ENCODE results near the gene N4BP2L1. TPM values are rescaled to one million over a fixed set of nuclear protein-coding genes. Genes with fewer than 3 reads are reported as not detected.

N4BP2L1 gene
- total and polyA plus RNA-seq, 4 donors, result 11.0 to 64.6 (median 26.5) TPM

DNA sequence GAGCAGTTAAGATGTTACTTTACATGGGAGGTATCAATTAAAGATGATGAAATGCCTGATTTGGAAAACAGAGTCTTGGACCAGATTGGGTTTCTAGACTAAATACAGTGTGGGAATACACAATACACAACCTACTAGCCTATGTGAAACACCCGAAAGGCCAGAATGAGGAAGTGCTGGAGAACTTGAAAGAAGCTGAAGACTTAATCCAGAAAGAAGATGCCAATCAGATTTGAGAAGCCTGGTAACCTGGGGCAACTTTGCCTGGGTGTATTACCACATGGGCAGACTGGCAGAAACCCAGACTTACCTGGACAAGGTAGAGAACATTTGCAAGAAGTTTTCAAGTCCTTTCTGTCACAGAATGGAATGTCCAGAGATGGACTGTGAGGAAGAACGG lies 43.2 kb downstream of the N4BP2L1 start:
- H3K27me3 ChIP-seq (ENCODE audit: control insufficient read depth in 4 of 4, insufficient read depth in 4 of 4, low read length in 3 of 4), result no peaks in the 10 kb centered on the region
- WGBS, result 94% methylated on average over 2 of the region's 2 CpGs
- H3K27ac ChIP-seq (ENCODE audit: low read depth in 1 of 2, low read length in 2 of 2), result no peak overlapping the region
- no peaks in the 10 kb centered on the region for H3K36me3 ChIP-seq (ENCODE audit: control insufficient read depth in 4 of 4, insufficient read depth in 3 of 4, low read depth in 1 of 4, low read length in 3 of 4)
- no peaks in the 10 kb centered on the region for H3K9me3 ChIP-seq (ENCODE audit: control insufficient read depth in 4 of 4, low read length in 3 of 4)
- TF ChIP-seq, protein P1, sequence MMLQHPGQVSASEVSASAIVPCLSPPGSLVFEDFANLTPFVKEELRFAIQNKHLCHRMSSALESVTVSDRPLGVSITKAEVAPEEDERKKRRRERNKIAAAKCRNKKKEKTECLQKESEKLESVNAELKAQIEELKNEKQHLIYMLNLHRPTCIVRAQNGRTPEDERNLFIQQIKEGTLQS (IDR thresholded peaks at IDR 0.05), result no peak
- TF ChIP-seq HNF4G (IDR thresholded peaks at IDR 0.05) (no peak), RAD21 (IDR thresholded peaks at IDR 0.05) (no peak), YY1 (IDR thresholded peaks at IDR 0.05) (no peak), EGR1 (IDR thresholded peaks at IDR 0.05; ENCODE audit: low read depth in 2 of 2) (no peak), FOXA1 (IDR thresholded peaks at IDR 0.05) (no peak), FOXA2 (IDR thresholded peaks at IDR 0.05) (no peak), NR2F2 (IDR thresholded peaks at IDR 0.05) (no peak), MAX (IDR thresholded peaks at IDR 0.05) (no peak), TAF1 (conservative IDR thresholded peaks at IDR 0.05) (no peak), GABPA (IDR thresholded peaks at IDR 0.05 in 1 of 2, conservative IDR thresholded peaks at IDR 0.05 in 1 of 2) (no peak)
- TF ChIP-seq, protein P2, sequence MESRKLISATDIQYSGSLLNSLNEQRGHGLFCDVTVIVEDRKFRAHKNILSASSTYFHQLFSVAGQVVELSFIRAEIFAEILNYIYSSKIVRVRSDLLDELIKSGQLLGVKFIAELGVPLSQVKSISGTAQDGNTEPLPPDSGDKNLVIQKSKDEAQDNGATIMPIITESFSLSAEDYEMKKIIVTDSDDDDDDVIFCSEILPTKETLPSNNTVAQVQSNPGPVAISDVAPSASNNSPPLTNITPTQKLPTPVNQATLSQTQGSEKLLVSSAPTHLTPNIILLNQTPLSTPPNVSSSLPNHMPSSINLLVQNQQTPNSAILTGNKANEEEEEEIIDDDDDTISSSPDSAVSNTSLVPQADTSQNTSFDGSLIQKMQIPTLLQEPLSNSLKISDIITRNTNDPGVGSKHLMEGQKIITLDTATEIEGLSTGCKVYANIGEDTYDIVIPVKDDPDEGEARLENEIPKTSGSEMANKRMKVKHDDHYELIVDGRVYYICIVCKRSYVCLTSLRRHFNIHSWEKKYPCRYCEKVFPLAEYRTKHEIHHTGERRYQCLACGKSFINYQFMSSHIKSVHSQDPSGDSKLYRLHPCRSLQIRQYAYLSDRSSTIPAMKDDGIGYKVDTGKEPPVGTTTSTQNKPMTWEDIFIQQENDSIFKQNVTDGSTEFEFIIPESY (IDR thresholded peaks at IDR 0.05), result no peak
- H3K9ac ChIP-seq (ENCODE audit: low read depth in 1 of 2, low read length in 2 of 2), result no peak overlapping the region
- DNase-seq (ENCODE audit: low spot score), result no peak
- no peaks in the 10 kb centered on the region for H3K4me1 ChIP-seq (ENCODE audit: control insufficient read depth in 4 of 4, insufficient read depth in 4 of 4, low read length in 3 of 4)
- H3K4me3 ChIP-seq (ENCODE audit: low read depth in 1 of 3, low read length in 3 of 3), result no peak overlapping the region

- no peak for DNase-seq (ENCODE audit: low spot score)
- no peak overlapping the region for H3K4me3 ChIP-seq (ENCODE audit: low read depth in 1 of 3, low read length in 3 of 3)
- H3K9me3 ChIP-seq (ENCODE audit: control insufficient read depth in 4 of 4, low read length in 3 of 4), result no peaks in the 10 kb centered on the region
- TF ChIP-seq FOXA1 (IDR thresholded peaks at IDR 0.05) (no peak), HNF4G (IDR thresholded peaks at IDR 0.05) (no peak), JUND (IDR thresholded peaks at IDR 0.05) (no peak), FOXA2 (IDR thresholded peaks at IDR 0.05) (no peak), RAD21 (IDR thresholded peaks at IDR 0.05) (no peak), YY1 (IDR thresholded peaks at IDR 0.05) (no peak), TAF1 (conservative IDR thresholded peaks at IDR 0.05) (no peak), GABPA (IDR thresholded peaks at IDR 0.05 in 1 of 2, conservative IDR thresholded peaks at IDR 0.05 in 1 of 2) (no peak), EGR1 (IDR thresholded peaks at IDR 0.05; ENCODE audit: low read depth in 2 of 2) (no peak), REST (IDR thresholded peaks at IDR 0.05) (no peak), RXRA (IDR thresholded peaks at IDR 0.05) (no peak), MAX (IDR thresholded peaks at IDR 0.05) (no peak), CTCF (IDR thresholded peaks at IDR 0.05; ENCODE audit: low read depth, low read length, missing input control) (no peak), NR2F2 (IDR thresholded peaks at IDR 0.05) (no peak), HNF4A (conservative IDR thresholded peaks at IDR 0.05) (no peak), SP1 (IDR thresholded peaks at IDR 0.05) (no peak)
- TF ChIP-seq, protein P2 (IDR thresholded peaks at IDR 0.05), result no peak
- TF ChIP-seq, protein P1 (IDR thresholded peaks at IDR 0.05), result no peak
- H3K4me1 ChIP-seq (ENCODE audit: control insufficient read depth in 4 of 4, insufficient read depth in 4 of 4, low read length in 3 of 4), result no peaks in the 10 kb centered on the region
- no peak overlapping the region for H3K9ac ChIP-seq (ENCODE audit: low read depth in 1 of 2, low read length in 2 of 2)
- no peaks in the 10 kb centered on the region for H3K27me3 ChIP-seq (ENCODE audit: control insufficient read depth in 4 of 4, insufficient read depth in 4 of 4, low read length in 3 of 4)
- H3K27ac ChIP-seq (ENCODE audit: low read depth in 1 of 2, low read length in 2 of 2), result no peak overlapping the region
- 92% methylated on average over 5 of the region's 5 CpGs for WGBS
- no peaks in the 10 kb centered on the region for H3K36me3 ChIP-seq (ENCODE audit: control insufficient read depth in 4 of 4, insufficient read depth in 3 of 4, low read depth in 1 of 4, low read length in 3 of 4)
These were observed 43.9 kb downstream of the N4BP2L1 start for GRCh38 chr13:32383836-32384618.
